Measurements from ENCODE around the gene IMPACT. TPM values are rescaled to one million over a fixed set of nuclear protein-coding genes. Genes with fewer than 3 reads are reported as not detected.

The IMPACT gene
- total RNA-seq, 2 donors from 2014 or later = 44.0 to 59.2 TPM

DNA sequence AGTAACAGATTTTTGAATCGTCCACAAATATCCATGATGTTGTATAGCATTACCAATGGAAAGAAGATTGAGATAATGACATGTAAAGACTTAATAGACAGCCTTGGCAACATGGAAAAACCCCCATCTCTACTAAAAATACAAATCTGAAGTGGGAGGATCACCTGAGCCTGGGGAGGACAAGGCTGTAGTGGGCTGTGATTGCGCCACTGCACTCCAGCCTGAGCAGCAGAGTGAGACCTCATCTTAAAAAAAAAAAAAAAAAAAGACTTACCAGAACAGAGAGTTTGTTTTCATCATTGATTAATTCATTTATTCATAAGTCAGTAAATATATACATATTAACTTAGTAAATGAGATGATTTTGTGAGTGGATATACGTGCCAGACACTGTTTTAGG lies 21.9 kb upstream of the IMPACT start:
- 94% methylated on average over 2 of the region's 3 CpGs; no CpG with 5 or more reads in 1 of the 2 experiments for WGBS, 2 experiments (ENCODE audit: insufficient coverage in 1 of 2, insufficient read length in 1 of 2)
- no peak overlapping the region for H3K9ac ChIP-seq (ENCODE audit: extremely low read depth, low read length, poor library complexity, severe bottlenecking)
- Mint-ChIP-seq H3K9me3 (peaks cover 14% of the 10 kb centered on the region), H3K27me3 (ENCODE audit: insufficient read depth) (peaks cover 10% of the 10 kb centered on the region), H3K36me3 (ENCODE audit: low read depth) (no peaks in the 10 kb centered on the region), H3K27ac (no peak overlapping the region), H3K4me1 (peaks cover 13% of the 10 kb centered on the region), H3K4me3 (no peak overlapping the region)
- no peaks in the 10 kb centered on the region for H3K27me3 ChIP-seq (ENCODE audit: control insufficient read depth, insufficient read depth, low read length, poor library complexity, severe bottlenecking)
- peak overlapping the region; percentile 64 for H3K4me3 ChIP-seq (ENCODE audit: low read length)
- peaks cover 10% of the 10 kb centered on the region for H3K9me3 ChIP-seq (ENCODE audit: control insufficient read depth, low read length)
- H3K27ac ChIP-seq (ENCODE audit: low read depth, low read length) = no peak overlapping the region
- TF ChIP-seq, protein P1, sequence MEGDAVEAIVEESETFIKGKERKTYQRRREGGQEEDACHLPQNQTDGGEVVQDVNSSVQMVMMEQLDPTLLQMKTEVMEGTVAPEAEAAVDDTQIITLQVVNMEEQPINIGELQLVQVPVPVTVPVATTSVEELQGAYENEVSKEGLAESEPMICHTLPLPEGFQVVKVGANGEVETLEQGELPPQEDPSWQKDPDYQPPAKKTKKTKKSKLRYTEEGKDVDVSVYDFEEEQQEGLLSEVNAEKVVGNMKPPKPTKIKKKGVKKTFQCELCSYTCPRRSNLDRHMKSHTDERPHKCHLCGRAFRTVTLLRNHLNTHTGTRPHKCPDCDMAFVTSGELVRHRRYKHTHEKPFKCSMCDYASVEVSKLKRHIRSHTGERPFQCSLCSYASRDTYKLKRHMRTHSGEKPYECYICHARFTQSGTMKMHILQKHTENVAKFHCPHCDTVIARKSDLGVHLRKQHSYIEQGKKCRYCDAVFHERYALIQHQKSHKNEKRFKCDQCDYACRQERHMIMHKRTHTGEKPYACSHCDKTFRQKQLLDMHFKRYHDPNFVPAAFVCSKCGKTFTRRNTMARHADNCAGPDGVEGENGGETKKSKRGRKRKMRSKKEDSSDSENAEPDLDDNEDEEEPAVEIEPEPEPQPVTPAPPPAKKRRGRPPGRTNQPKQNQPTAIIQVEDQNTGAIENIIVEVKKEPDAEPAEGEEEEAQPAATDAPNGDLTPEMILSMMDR (conservative IDR thresholded peaks at IDR 0.05) = no peak
- no peaks in the 10 kb centered on the region for H3K4me1 ChIP-seq (ENCODE audit: control insufficient read depth, insufficient read depth, low read length)
- no peak for DNase-seq
- no peaks in the 10 kb centered on the region for H3K36me3 ChIP-seq (ENCODE audit: control insufficient read depth, insufficient read depth, low read length)

DNA sequence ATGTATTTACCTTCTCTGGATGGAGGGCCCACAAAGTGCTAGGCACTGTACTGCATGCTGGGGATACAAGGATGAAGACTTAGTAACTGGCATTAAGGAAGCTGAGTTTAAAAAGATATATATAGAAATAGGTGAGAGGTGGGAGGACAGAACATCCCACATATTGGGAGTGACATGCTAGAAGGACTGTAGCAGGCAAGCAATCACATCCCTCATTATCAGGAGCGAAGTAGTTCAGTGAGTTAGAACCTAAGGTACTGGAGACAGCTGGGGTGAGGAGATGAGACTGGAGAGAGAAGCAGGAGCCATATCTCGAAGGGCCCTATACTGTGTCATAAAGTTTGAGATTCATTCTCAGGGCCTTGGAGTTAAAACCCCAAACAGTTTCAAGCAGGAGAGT lies 18.0 kb upstream of the IMPACT start:
- no peaks in the 10 kb centered on the region for H3K27me3 ChIP-seq (ENCODE audit: control insufficient read depth, insufficient read depth, low read length, poor library complexity, severe bottlenecking)
- H3K27ac ChIP-seq (ENCODE audit: low read depth, low read length) = no peak overlapping the region
- TF ChIP-seq, protein P1 (conservative IDR thresholded peaks at IDR 0.05) = no peak
- H3K9me3 Mint-ChIP-seq = peaks cover 14% of the 10 kb centered on the region
- H3K9me3 ChIP-seq (ENCODE audit: control insufficient read depth, low read length) = peaks cover 10% of the 10 kb centered on the region
- H3K9ac ChIP-seq (ENCODE audit: extremely low read depth, low read length, poor library complexity, severe bottlenecking) = no peak overlapping the region
- no peak overlapping the region for H3K4me3 ChIP-seq (ENCODE audit: low read length)
- H3K4me1 ChIP-seq (ENCODE audit: control insufficient read depth, insufficient read depth, low read length) = no peaks in the 10 kb centered on the region
- no peak overlapping the region for H3K27ac Mint-ChIP-seq
- DNase-seq = no peak
- H3K27me3 Mint-ChIP-seq (ENCODE audit: insufficient read depth) = peaks cover 10% of the 10 kb centered on the region
- H3K36me3 Mint-ChIP-seq (ENCODE audit: low read depth) = no peaks in the 10 kb centered on the region
- H3K4me3 Mint-ChIP-seq = no peak overlapping the region
- WGBS, 2 experiments (ENCODE audit: insufficient coverage in 1 of 2, insufficient read length in 1 of 2) = 89 to 92% methylated on average over 1 to 2 of the region's 2 CpGs
- peaks cover 6% of the 10 kb centered on the region for H3K4me1 Mint-ChIP-seq
- no peaks in the 10 kb centered on the region for H3K36me3 ChIP-seq (ENCODE audit: control insufficient read depth, insufficient read depth, low read length)

DNA sequence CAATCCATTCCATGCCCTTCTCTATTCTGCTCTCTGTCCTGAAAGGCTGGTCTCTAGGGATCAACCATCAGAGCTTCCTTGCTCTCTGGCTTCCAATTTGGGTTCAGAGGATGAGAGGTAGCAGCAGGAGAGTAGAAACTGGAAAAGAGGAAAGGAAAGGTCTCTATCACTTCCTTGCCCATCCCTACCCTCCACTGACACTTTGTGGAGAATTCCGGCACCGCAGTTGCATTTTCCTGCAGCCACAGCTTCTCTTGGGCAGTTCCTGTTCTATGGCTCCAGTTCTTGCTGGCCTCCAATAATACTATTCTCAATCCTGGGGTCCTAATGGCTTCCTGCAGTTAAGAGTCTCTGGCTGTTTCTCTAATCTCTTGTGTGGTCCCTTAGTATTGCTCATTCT lies 13.3 kb upstream of the IMPACT start:
- Mint-ChIP-seq H3K27ac (no peak overlapping the region), H3K9me3 (no peaks in the 10 kb centered on the region), H3K4me3 (no peak overlapping the region), H3K4me1 (peaks cover 6% of the 10 kb centered on the region), H3K27me3 (ENCODE audit: insufficient read depth) (peaks cover 5% of the 10 kb centered on the region), H3K36me3 (ENCODE audit: low read depth) (no peaks in the 10 kb centered on the region)
- Histone ChIP-seq H3K27me3 (ENCODE audit: control insufficient read depth, insufficient read depth, low read length, poor library complexity, severe bottlenecking) (no peaks in the 10 kb centered on the region), H3K9me3 (ENCODE audit: control insufficient read depth, low read length) (no peaks in the 10 kb centered on the region), H3K4me3 (ENCODE audit: low read length) (no peak overlapping the region), H3K4me1 (ENCODE audit: control insufficient read depth, insufficient read depth, low read length) (no peaks in the 10 kb centered on the region), H3K9ac (ENCODE audit: extremely low read depth, low read length, poor library complexity, severe bottlenecking) (no peak overlapping the region), H3K36me3 (ENCODE audit: control insufficient read depth, insufficient read depth, low read length) (no peaks in the 10 kb centered on the region), H3K27ac (ENCODE audit: low read depth, low read length) (no peak overlapping the region)
- WGBS, 2 experiments (ENCODE audit: insufficient coverage in 1 of 2, insufficient read length in 1 of 2) = 59 to 65% methylated on average over 2 of the region's 2 CpGs
- DNase-seq = peak; percentile 75
- TF ChIP-seq, protein P1 (conservative IDR thresholded peaks at IDR 0.05) = peak; percentile 73
